Astrocyte of the hippocampus (primary cell): ENCODE measurements around the gene SLC5A3.
A peak's percentile ranks its signal among the peaks of the same experiment; 100 is the strongest.

Source experiments
- DNase-seq: peaks from one replicate; pipeline ENCODE4 v3.0.0; 2011; ENCODE audit warnings: low read depth, low spot score

The SLC5A3 gene

DNA sequence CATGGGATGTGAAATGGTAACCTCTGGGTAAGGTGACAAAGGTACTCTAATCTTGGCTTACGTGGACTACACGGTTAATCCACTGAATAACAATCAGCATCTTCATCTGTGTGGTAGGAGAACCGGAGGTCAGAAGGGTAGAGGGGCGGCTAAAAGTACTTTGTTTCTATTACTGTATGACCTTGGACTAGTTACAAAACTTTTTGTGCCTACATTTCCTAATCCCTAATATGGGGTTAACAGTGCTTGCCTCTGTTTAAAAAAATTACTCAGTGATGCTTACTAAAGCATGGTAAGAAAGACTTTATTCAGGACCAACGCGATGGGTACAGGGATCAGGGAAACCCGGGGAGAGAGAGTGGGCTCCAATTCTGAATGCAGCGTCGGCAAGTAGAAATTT, 1.7 kb upstream of the SLC5A3 start:
- DNase-seq = no peak

DNA sequence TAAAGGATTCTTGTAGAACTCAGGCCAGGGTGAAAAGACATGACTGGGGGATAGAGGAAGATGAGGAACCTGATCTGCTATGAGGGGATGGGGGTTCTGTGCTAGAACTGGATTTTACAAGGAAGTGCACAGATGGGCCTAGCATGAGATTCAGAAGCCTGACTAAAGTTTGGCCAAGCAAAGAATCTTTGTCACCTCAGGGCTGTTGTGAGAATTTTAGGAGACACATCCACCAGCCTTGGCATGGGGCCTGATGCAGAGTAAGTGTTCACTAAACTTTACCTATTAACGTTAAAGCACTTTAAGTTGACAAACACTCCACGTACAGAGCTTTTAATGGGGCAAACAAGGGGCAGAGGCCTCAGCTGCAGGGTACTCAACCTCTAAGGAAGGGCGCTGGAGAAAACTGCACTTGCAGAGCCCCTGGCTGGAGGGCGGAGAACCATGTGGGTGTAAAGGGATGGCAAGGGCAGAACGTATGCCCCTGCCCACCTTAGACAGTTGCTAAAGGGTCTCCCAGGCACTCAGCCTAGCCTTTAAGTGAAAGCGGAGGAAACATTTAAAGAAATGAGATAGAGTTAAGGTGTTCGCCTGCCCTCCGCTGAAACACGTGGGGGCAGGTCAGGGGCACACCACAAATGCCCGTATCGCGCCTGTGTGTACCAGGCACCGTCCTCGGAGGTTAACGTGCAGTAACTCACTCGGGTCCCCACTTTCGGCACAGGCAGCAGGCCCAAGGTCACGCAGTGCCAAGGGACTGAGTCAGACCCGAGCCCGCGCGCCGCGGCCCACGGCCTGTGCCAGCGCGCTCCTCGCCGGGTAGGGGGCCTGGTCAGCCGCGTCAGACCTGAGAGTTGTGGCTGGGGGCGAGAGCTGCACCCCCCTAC, 990 bp upstream of the SLC5A3 start:
- DNase-seq = no peak

DNA sequence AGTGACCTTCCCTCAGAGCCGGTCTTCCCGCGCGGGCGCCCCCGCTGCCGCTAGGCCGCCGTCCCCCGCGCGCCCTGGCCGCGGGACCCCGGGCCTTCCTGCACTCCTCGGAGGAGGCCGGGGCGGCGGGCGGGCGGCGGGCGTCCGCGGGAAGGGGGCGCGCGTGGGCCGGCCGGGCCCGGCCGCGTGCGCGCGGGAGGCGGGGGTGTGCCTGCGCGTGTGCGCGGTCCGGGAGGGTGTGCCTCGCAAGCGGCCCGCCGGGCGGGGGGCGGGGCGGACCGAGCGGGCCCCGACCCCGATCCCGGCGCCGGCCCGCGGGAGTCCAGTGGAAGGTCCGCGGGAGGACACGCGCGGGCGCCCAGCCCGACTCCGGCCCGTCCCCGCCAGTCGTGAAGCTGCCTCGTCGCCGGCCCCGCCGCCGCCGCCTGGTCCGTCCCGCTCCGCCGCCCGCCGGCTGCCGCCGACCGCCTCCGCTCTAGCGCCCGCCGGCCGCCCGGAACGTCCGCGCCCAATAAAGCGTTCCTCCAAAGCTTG, 438 bp downstream of the SLC5A3 start:
- DNase-seq = no peak

DNA sequence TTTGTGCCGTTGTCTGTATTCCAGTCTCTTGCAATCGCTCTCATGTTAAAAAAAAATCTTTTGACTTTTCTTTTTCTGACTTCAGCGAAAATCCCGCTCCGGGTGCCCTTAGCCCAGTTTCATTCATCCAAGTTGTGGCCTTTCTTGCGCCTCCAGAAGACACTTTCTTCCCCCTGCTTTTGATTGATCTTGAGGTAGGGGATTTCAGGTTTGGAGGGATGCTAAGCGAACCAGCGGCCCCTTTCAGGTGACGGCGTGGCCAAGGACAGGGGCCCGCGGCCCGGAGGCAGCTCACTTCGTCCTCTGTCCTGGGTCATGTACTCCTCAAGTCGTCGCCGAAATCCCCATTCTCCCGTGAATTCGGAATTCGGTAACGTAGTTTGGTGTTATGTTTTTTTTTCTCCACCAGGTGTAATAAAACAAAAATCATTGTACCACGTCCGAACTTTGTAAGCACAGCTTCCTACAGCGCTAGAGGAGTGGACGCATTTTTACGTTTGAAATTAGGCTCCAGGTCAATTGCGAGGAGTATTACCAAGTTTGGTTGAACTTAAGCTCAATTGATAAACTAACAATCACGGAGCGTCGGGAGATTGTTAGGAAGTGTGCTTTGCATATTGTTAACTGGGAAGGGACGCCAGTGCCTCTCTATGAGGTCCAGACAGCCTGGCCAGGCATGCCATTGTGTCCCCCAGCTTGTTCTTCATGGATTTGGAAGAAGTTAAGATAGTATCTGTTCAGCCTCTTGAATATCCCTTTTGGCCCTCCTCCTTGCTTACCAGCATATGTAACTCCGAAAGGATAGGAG, 1.1 kb downstream of the SLC5A3 start:
- DNase-seq = peak; percentile 39

DNA sequence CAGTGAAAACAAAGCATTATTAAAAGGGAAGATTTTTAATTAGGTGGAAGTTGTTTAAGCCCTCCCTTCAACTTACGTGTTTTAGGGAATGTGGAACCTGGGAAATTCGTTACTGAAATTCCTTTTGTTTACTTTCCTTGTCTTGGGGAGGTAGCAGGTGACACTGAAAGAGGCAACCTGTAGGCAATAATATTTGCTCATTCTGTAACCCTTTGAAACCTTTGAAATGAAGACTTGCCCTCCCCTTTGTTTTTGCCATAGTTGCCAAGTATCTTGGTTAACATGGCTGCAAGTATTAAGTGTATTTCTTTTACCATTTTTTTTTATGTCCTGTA, 1.7 kb downstream of the SLC5A3 start:
- DNase-seq = no peak

DNA sequence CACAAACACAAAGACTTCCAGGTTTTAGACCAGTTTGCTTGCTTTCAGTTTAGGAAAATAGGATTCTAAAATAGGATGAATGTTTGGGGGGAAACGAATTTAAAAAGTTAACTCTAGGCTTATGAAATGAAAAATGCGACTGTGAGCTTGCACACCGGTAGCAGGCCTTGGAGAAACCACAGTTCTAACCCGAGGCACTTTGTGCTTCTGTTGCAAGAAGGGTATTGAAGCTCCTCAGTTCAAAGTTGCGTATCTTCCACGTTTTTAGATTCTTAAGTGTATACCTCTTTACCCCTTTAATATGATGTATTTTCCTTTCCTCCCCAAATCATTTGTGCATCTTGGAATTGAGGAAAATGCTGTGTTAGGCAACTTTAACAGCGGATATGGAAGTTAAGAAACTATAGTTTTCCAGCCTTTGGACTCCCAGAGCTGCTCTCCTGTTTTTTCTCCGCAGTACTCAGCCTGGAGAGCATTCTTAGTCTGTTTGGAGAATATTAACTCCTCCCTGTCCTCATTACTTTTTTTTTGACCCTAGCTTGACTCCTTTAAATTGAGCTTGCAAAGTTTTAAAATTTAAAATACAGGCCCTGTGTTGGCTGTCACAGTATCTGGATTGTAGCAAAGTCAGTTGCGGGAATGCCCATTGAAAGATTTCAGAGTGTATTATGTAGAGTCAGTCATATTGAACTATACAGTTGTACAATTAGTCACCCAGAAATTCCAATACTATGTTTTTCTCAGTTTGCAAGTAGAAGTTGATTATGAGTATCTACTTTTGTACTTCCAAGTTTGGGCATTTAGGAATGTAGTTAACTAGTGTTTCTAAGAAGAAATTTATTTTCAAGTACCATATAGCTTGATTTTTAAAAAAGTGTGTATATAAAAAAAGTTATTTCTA, 2.6 kb downstream of the SLC5A3 start:
- peak; percentile 15 for DNase-seq

DNA sequence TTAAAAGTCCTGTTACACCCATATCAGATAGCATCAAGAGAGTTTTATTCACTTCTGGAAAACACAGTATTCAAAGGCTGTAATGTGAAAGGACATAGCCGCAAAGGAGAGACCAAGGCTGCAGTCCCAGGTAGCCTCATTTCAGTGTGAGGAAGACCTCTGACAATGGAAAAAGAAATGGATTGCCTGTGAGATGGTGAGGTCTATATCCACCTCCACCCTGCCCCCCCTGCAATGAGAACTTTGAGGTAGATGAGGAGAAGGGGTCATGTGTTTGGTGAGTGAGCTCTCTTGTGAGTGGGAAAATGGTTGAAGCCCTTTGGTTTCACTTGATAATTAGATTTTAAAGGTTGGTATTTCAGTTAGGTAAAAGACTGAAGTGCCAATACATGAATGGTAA, 3.5 kb downstream of the SLC5A3 start:
- no peak for DNase-seq

DNA sequence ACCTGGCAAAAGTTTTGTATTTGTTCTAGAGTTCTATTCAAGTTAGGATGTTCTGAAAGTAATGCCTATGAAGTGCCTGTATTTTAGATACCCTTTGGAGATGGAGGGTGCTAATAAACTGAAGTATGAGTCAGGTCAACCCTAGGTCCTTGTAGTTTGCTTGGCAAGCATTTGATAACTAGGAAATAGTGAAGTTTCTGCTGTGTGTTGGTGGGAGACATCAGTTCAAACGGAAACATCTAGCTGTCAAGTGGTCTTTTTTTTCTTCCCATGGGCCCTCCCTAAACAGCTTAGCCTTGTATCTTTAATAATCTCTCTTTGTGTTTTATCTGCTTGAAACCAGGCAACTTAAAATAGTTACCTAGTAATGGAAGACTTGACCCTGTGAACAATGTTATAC, 4.5 kb downstream of the SLC5A3 start:
- no peak for DNase-seq

DNA sequence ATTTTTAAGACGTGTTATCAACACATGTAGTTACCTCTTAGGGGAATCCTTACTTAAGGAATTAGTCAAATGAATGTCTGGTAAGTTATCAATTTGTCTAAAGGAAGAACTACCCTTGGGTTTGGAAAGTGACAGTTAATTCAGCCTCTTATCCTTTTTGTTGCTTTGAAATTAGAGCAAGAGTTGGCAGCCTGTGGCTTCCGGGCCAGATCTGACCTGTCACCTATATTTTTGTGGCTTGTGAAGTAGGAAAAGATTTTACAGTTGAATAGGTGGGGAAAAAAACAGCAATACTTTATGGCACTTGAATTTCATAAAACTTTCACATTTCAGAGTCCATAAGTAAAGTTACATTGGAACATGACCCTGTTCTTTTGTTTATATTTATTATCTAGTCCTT, 5.5 kb downstream of the SLC5A3 start:
- no peak for DNase-seq

DNA sequence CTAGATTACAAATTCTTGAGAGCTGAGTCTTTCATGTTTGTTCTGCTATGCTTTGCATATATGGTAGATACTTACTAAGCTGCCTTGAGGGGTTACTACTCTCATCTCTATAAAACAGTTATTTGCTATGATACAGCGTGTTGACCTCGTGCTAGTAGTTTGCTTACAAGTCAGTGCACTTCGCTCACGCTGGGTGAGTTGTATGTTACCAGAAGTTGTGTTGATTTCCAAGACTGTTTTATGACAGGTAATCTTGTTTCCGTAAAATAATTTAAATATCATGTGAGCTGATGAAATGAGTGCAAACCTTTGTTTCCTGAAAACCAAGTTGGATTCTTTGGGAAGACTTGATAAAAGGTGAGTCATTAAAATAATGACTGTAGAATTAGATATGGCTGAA, 7.3 kb downstream of the SLC5A3 start:
- DNase-seq = no peak

DNA sequence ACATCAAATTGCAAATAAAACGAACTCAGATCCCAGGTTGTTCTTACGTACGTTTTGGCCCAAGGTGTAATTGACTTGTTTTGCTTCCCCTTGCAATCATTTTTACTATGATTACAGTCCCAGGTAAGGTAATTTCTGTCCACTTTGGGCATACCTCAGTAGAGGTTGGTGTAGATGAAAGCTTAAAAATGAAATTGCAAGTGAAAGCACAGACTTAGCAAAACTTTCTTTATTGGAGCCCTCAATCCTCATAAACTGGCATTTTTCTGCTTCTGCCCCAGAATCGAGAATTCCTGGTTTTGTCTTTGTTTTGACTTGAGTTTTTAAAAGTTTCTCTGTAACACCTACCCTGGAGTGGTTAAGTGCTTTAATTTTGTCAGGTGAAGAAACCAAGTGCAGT, 9.4 kb downstream of the SLC5A3 start:
- DNase-seq = no peak

DNA sequence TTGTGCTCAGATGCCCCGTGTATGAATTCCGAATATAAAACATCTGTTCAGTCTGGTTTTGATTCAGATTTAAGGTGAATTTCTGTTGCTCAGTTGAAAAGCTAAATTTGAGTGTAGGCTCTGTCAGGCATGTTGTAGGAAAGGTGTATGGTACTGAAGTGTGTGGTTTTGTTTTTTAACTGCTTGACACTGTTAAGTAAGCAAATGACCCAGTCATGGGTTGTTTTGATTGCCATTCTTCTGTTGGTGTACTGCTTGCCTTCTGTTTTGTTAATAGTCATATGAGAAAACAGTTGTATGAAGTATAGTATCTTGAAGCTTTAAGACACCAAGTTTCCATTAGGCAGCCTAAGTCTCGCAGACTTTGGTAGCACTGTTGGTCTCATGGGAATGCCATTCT, 10.0 kb downstream of the SLC5A3 start:
- DNase-seq = no peak

DNA sequence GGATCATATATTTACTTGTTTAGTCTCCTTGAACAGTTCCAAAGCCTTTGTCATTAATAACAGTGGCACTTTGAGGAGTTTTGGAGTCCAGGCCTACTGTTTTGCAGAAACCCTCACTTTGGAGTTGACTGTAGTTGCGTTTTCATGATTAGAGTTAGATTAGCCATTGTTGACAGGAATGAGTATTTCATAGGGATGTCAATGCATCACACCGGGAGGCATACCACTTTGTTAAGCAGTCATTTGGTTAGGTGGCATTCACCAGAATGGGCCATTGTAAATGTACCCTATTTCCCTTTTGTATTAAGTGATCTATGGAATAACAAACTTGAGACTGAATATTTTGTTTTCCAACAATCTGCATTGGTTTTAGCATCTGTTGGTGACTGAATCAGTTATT, 11.8 kb downstream of the SLC5A3 start:
- DNase-seq = no peak

DNA sequence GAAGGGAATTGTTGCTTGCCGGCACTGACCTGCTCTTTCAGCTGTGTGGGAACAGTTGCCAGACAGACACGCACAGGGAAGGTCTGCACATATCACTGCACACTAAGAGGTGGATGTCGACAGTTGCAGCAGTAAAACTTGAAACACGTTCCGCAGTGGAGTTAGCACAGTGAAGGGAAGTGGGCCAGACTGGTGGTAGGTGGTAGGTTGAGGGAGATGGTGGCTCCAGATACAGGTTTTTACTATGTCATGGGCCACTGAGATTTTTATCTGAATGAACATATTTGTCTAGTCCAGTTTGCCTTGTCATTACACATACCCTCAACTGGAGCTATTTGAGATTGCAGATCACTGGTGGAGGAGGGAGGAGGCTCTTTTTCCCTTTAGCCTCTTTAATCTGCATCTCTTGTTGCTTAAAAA, 13.5 kb downstream of the SLC5A3 start:
- no peak for DNase-seq

DNA sequence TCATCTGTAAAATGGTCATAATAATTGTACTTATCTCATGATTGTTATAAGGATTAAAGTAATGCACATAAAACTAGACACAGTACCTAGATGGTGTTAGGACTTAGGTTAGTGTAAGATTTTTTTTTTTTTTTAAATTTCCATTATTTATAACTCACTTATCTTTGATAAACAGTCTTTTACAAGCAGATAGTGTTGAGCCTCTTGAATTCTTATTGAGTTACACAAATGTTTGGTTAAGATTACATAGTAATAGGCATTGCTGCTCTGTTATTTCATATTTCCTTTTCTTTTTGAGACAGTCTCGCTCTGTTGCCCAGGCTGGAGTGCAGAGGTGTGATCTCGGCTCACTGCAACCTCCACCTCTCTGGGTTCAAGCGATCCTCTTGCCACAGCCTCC, 15.4 kb downstream of the SLC5A3 start:
- DNase-seq = no peak

DNA sequence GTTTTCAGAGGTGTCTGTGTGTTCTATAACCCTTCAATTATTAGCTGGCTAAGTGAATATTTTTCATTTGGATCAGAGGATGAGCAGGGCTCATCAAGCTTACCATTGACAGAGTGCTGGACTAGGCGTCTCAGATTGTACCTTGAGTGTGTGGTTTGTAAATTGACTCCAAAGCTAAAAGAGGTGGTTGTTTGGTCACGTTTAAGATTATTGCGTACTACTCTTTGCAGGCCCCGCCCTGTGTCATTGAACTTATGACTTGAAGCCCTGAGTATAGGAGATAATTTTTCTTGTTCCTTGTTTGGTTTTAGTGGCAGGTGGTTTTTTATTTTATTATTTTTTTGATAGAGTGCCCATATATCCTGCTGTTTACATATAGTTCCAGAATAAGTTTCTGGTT, 17.7 kb downstream of the SLC5A3 start:
- DNase-seq = no peak

DNA sequence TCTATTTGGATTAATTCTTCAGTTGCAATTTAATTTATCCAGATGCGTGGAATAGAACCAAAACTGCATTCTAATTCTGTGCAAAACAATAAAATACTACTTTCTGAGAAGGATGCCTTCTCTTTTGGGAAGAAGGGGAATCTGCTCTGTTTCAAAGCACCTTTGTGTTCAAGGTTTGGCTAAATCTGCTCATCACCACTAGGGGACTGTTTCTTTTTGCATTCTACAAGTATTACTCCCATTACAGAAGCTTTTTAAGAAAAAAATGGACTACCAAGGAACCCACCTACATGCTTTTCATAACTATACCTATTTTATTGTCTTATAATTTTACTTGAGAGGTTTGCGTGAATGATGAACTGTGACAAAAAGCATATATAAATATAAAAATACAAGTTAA, 18.2 kb downstream of the SLC5A3 start:
- DNase-seq = no peak

DNA sequence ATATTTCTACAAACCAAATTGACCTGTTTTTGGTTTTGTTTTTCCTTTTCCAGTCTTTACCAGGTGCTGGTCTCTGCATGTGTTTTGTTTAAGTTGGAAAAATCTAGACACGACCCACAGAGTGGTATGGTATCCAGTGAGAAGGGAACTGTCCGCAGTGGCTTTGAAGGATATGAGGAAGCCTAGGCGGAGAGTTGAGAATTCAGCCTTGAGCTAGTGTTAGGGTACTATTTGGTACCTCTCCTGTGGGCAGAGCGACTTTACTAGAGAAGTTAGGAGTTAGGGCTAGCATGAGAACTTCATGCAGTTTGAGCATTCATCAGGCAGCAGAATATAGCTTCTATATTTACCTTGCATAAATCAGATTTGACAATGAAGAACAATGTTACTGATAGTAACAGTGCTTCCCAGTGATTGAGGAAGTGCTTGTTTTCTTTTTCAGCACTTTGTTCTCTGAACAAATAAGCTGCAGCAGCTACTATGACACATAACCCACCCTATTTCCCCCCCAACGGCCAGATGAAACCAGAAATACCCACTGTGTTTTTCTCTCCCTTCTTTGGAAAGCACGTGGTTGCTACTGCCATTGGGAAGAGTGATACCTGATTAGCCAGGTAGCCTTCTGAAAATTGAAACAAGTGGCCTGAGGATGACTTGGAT, 19.0 kb downstream of the SLC5A3 start:
- peak; percentile 26 for DNase-seq

DNA sequence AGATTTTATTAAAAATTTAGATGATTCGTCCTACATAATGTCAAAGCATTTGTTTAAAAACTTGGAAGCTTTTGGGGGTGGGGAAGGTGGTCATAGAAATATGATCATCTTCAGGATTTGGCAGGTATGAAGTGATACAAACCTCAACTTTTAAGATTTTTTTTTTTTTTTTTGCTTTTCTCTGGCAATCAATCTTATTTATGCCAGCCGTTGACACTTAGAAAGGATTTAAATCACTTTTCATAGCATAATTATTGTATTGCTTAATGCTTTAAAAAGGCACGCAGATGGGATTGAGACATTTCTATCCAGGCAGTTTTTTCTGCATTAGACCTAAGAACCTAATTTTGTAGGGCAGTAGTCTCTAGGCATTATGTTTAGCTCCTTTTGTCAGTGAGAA, 19.7 kb downstream of the SLC5A3 start:
- no peak for DNase-seq

DNA sequence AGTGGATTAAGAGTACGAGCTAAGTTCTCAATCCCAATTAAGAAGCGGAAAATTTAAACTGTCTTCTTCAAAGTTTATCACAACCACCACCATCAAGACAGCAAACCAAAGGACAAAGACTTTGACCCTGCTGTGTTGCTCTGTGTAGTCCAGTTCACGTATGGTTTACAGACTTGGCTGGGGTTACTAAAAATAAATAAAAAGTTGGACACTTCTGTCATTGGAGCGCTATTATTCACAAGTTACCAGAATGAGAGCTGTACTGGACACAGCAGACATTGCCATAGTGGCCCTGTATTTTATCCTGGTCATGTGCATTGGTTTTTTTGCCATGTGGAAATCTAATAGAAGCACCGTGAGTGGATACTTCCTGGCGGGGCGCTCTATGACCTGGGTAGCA, 21.6 kb downstream of the SLC5A3 start:
- no peak for DNase-seq

DNA sequence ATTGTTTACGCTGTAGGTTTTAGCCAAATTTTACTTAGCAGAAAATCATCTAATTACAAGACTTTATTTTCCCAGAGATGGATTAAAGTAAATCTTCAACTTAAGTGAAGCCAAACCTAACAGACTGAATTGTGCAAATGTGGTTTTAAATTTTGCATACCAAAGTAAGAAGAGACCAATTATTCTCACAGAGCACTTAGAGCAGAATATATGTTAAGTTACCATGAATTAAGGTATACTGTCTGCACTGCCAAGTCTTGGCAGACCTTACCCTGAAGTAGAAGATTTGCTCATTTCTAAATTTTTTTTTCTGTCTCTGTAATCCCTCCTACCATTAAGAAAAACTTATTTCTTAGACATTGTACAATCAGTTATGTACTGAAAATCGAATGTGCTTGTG, 24.1 kb downstream of the SLC5A3 start:
- DNase-seq = no peak
